Common myeloid progenitor, CD34-positive (primary cell): ENCODE results near the gene UNC119.

Experiments used
- CTCF ChIA-PET: fragments of 350-600 bp; sonication (Branson Sonifier 250); formaldehyde crosslinking; loops from one replicate; lab custom pipeline; 2021; ENCODE audit warnings: antibody characterized with exemption; lab: Charles Lee
- POLR2A ChIA-PET: fragments of 350-600 bp; sonication (Branson Sonifier 250); formaldehyde crosslinking; loops from one replicate; lab custom pipeline; 2021; ENCODE audit warnings: antibody characterized with exemption; lab: Charles Lee
- DNase-seq, 3 donors: peaks; one replicate each; pipeline versions ENCODE4 v3.0.0 to v3.0.0-alpha.2; 2013
- H3K27ac ChIP-seq, 2 experiments: 1 replicate in 1 of 2; 2 replicates in 1 of 2; pipeline ENCODE4 v1.7.0; 2013; ENCODE audit warnings: inconsistent platforms in 2 of 2, low read length in 2 of 2, mild to moderate bottlenecking in 2 of 2, low read depth in 1 of 2, moderate library complexity in 1 of 2; ENCODE audit not compliant: severe bottlenecking in 2 of 2, insufficient read depth in 1 of 2, poor library complexity in 1 of 2
- H3K27me3 ChIP-seq, 5 experiments: replicated peaks in 2 of 5; 1 replicate in 3 of 5; 2 replicates in 2 of 5; pipeline versions ENCODE4 v1.6.1 to v1.7.0; 2013; ENCODE audit warnings: low read length in 4 of 5, mild to moderate bottlenecking in 2 of 5, moderate library complexity in 2 of 5, inconsistent platforms in 1 of 5; ENCODE audit not compliant: insufficient read depth in 5 of 5, control insufficient read depth in 4 of 5
- H3K36me3 ChIP-seq, 4 experiments: 1 replicate in 2 of 4; 2 replicates in 2 of 4; pipeline versions ENCODE4 v1.6.1 to v1.7.0; 2013; ENCODE audit warnings: low read length in 3 of 4, control low read depth in 1 of 4, mild to moderate bottlenecking in 1 of 4; ENCODE audit not compliant: control insufficient read depth in 4 of 4, insufficient read depth in 4 of 4
- H3K4me1 ChIP-seq, 4 experiments: 1 replicate in 3 of 4; 2 replicates in 1 of 4; pipeline versions ENCODE4 v1.6.1 to v1.7.1; 2013; ENCODE audit warnings: low read length in 3 of 4, mild to moderate bottlenecking in 3 of 4, control low read depth in 1 of 4, inconsistent platforms in 1 of 4, moderate library complexity in 1 of 4; ENCODE audit not compliant: control insufficient read depth in 4 of 4, insufficient read depth in 4 of 4; ENCODE audit errors: control extremely low read depth in 1 of 4
- H3K4me3 ChIP-seq, 7 experiments: 1 replicate in 4 of 7; 2 replicates in 3 of 7; pipeline versions ENCODE4 v1.5.1 to v1.7.0; 2013; ENCODE audit warnings: mild to moderate bottlenecking in 7 of 7, low read length in 6 of 7, moderate library complexity in 6 of 7, inconsistent platforms in 2 of 7, low read depth in 2 of 7, control low read depth in 1 of 7; ENCODE audit not compliant: insufficient read depth in 4 of 7, control insufficient read depth in 1 of 7; ENCODE audit errors: extremely low read depth in 1 of 7
- H3K9me3 ChIP-seq, 5 experiments: 1 replicate in 4 of 5; 2 replicates in 1 of 5; pipeline versions ENCODE4 v1.6.1 to v1.7.1; 2013; ENCODE audit warnings: low read length in 4 of 5, mild to moderate bottlenecking in 2 of 5, inconsistent platforms in 1 of 5, low read depth in 1 of 5, moderate library complexity in 1 of 5; ENCODE audit not compliant: control insufficient read depth in 4 of 5, insufficient read depth in 2 of 5; ENCODE audit errors: control extremely low read depth in 1 of 5
- WGBS: methylation state at CpG from one replicate; pipeline ENCODE4 v1.1.5; 2013; ENCODE audit not compliant: insufficient coverage; 5-methylcytosine and 5-hydroxymethylcytosine counted together

Gene UNC119

GRCh38 chr17:28547096-28547622 lies 5.3 kb downstream of the UNC119 start:
- Histone ChIP-seq H3K9me3 (no peaks in the 10 kb centered on the region), H3K36me3 (peaks cover 0 to 11% (median 0%) of the 10 kb centered on the region in 4 experiments), H3K27me3 (no peaks in the 10 kb centered on the region), H3K27ac (no peak overlapping the region), H3K4me3 (peak overlapping the region in 1 of 7 experiments; percentile 1), H3K4me1 (peaks cover 2 to 34% (median 22%) of the 10 kb centered on the region in 4 experiments)
- WGBS: 91% methylated on average over 11 of the region's 14 CpGs
- CTCF ChIA-PET: interaction anchor here (0.6 to 4.4 kb wide), 16 partner anchors 10 to 67 kb away, joined by 3 to 32 read pairs (median 5); partner anchors contain the start of gene PIGS
- POLR2A ChIA-PET: interaction anchor here (0.9 kb wide), 1 partner anchor 44 kb away, joined by 4 read pairs; no protein-coding TSS in a partner anchor
- no peak for DNase-seq

DNA sequence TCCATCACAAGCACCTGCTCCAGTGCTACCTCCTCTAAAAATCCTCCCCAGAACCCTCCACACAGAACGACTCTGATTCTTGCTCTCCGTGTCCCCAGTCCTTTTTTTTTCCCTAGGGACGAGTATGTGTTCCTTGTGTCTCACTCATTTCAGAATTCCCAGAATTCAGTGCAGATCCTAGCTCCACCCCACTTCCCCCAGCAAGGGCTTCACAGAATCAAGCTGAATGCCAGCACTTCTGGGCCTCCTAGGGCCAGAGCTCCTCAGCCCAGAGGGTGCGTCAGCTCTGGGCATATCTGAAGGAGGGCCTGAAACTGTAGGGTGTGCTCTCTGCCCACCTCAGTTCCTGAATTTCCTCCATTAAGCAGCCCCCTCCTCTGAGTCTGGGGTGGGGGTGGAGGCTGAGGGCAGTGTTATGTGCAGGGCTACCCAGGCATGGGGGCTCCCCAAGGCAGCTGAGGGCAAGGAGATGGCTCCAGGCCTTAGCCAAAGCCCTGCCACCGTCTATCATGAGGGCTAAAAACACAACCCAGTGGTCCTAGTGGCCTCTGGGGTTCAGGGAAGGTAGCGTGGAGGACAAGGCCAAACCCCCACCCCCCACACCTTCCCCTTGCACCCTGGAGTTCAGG lies 6.5 kb downstream of the UNC119 start:
- DNase-seq: no peak
- Histone ChIP-seq H3K27me3 (no peaks in the 10 kb centered on the region), H3K36me3 (peaks cover 0 to 11% (median 0%) of the 10 kb centered on the region in 4 experiments), H3K27ac (no peak overlapping the region), H3K4me3 (no peak overlapping the region), H3K4me1 (peaks cover 2 to 24% (median 16%) of the 10 kb centered on the region in 4 experiments), H3K9me3 (no peaks in the 10 kb centered on the region)
- 97% methylated on average over 4 of the region's 6 CpGs for WGBS
- CTCF ChIA-PET: interaction anchor here (1.0 to 4.4 kb wide), 4 partner anchors 10 to 57 kb away, joined by 3 to 32 read pairs (median 14); no protein-coding TSS in a partner anchor
- POLR2A ChIA-PET: interaction anchor here (0.6 kb wide), 1 partner anchor 20 kb away, joined by 3 read pairs; no protein-coding TSS in a partner anchor

GRCh38 chr17:28545141-28545503 lies 7.3 kb downstream of the UNC119 start:
- Histone ChIP-seq H3K4me3 (no peak overlapping the region), H3K27ac (no peak overlapping the region), H3K4me1 (peaks cover 0 to 22% (median 16%) of the 10 kb centered on the region in 4 experiments), H3K36me3 (peaks cover 0 to 11% (median 0%) of the 10 kb centered on the region in 4 experiments), H3K9me3 (no peaks in the 10 kb centered on the region), H3K27me3 (no peaks in the 10 kb centered on the region)
- WGBS: 89% methylated on average over 2 of the region's 2 CpGs
- CTCF ChIA-PET: interaction anchor here (3.8 kb wide), 1 partner anchor 9 kb away, joined by 23 read pairs; no protein-coding TSS in a partner anchor
- DNase-seq: no peak
- POLR2A ChIA-PET: no interaction called here

- no peak for DNase-seq
- H3K4me1 ChIP-seq: peaks cover 0 to 16% (median 14%) of the 10 kb centered on the region in 4 experiments
- no peak overlapping the region for H3K4me3 ChIP-seq
- 100% methylated on average over 1 of the region's 4 CpGs for WGBS
- H3K9me3 ChIP-seq: no peaks in the 10 kb centered on the region
- H3K27ac ChIP-seq: no peak overlapping the region
- H3K36me3 ChIP-seq: peaks cover 0 to 11% (median 0%) of the 10 kb centered on the region in 4 experiments
- ChIA-PET POLR2A (no interaction called here), CTCF (no interaction called here)
- H3K27me3 ChIP-seq: no peaks in the 10 kb centered on the region
These were observed 7.9 kb downstream of the UNC119 start for GRCh38 chr17:28544402-28545140.

GRCh38 chr17:28541439-28541838 lies 11.0 kb downstream of the UNC119 start:
- POLR2A ChIA-PET: no interaction called here
- WGBS: 95% methylated on average over 4 of the region's 4 CpGs
- CTCF ChIA-PET: interaction anchor here (0.6 to 19.4 kb wide), 7 partner anchors 8 to 92 kb away, joined by 3 to 260 read pairs (median 8); partner anchors contain the start of gene PIGS

GRCh38 chr17:28540231-28540630 lies 12.2 kb downstream of the UNC119 start:
- no peak for DNase-seq
- Histone ChIP-seq H3K4me1 (no peaks in the 10 kb centered on the region), H3K4me3 (no peak overlapping the region), H3K9me3 (no peaks in the 10 kb centered on the region), H3K27ac (no peak overlapping the region), H3K27me3 (no peaks in the 10 kb centered on the region), H3K36me3 (no peaks in the 10 kb centered on the region)
- 93% methylated on average over 3 of the region's 4 CpGs for WGBS
- CTCF ChIA-PET: interaction anchor here (0.9 to 19.4 kb wide), 9 partner anchors 9 to 54 kb away, joined by 3 to 260 read pairs (median 4); no protein-coding TSS in a partner anchor
- POLR2A ChIA-PET: no interaction called here

More at GRCh38 chr17:28541439-28541838, 11.0 kb downstream of the UNC119 start:
- H3K9me3 ChIP-seq: no peaks in the 10 kb centered on the region
- no peaks in the 10 kb centered on the region for H3K27me3 ChIP-seq
- DNase-seq: no peak
- no peak overlapping the region for H3K4me3 ChIP-seq
- H3K36me3 ChIP-seq: peaks cover 0 to 2% (median 0%) of the 10 kb centered on the region in 4 experiments
- no peaks in the 10 kb centered on the region for H3K4me1 ChIP-seq
- H3K27ac ChIP-seq: no peak overlapping the region
